Sigmoid colon (tissue), 4 donors: ENCODE measurements around the gene TNF.

Source experiments
- EP300 ChIP-seq, 4 donors: sonication (generic); formaldehyde crosslinking; IDR thresholded peaks; one replicate each; pipeline ENCODE4 v1.6.1; 2017; ENCODE audit warnings: antibody characterized with exemption in 4 of 4
- POLR2A ChIP-seq, 2 donors: fragments of 450-650 bp; IDR thresholded peaks; one replicate each; pipeline ENCODE4 v1.6.1; 2016; ENCODE audit warnings: antibody characterized with exemption in 2 of 2, mild to moderate bottlenecking in 2 of 2, moderate library complexity in 2 of 2

DNA sequence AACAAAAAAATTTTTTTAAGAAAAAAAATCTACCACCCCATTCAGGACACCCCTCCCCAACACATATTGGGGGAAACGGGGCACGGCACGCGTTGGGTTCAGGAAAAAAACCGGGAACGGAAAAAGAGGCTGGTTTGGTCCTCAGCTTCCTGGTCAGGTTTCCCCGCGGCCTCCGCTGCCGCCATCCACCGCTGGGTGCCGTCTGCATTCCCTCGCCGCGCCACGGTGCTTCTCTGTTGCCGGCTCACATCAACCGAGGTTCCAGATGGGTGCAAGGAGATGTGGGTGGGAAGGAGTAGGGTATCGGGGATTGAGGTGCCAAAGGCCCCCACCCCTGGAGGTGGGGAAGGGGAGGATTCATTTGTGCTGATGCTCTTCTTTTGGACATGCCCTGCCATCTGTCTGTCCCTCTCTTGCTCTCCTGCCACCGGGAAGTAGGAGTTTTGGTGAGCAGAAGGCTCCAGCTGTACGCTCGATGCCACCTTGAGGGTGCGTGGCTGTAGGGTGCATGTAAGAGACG lies 40.8 kb upstream of the TNF start:
- TF ChIP-seq POLR2A (IDR thresholded peaks at IDR 0.05): no peak
- TF ChIP-seq EP300 (IDR thresholded peaks at IDR 0.05): no peak
